22Rv1 (cell line): ENCODE results near the gene IL1RAPL2.
"Not testable (repeated sequence)": the region's sequence is repeated elsewhere in the genome, so short reads cannot be mapped to it uniquely, and the experiment has no call there.

Source experiments
- CTCF ChIP-seq: fragments of 450-650 bp; IDR thresholded peaks from 2 replicates; pipeline ENCODE4 v1.5.1; 2017; ENCODE audit warnings: mild to moderate bottlenecking
- ZFX ChIP-seq: fragments of 450-650 bp; IDR thresholded peaks from 2 replicates; pipeline ENCODE4 v1.6.1; 2017; ENCODE audit warnings: antibody characterized with exemption, borderline replicate concordance

- not testable (repeated sequence) for TF ChIP-seq CTCF, ZFX
These were observed 348.7 kb downstream of the IL1RAPL2 start for GRCh38 chrX:104914686-104915085.
